Ovary (tissue), 3 donors: ENCODE measurements around the gene CPN2.

ENCODE experiments used
- CTCF ChIP-seq, 3 donors: fragments of 450-650 bp in 2 of 3; fragments of 200-600 bp in 1 of 3; IDR thresholded peaks; one replicate each; pipeline versions ENCODE4 v1.5.1 to v1.8.0; 2016 to 2022; ENCODE audit warnings: antibody characterized with exemption in 3 of 3, mild to moderate bottlenecking in 1 of 3
- EP300 ChIP-seq: sonication (generic); formaldehyde crosslinking; IDR thresholded peaks from one replicate; pipeline ENCODE4 v1.6.1; 2017; ENCODE audit warnings: antibody characterized with exemption
- donor health status: DM: no; HTN: no; CAD: no.

GRCh38 chr3:194301730-194302129 is 49.4 kb downstream of the CPN2 start:
- no peak for TF ChIP-seq CTCF (IDR thresholded peaks at IDR 0.05)
- TF ChIP-seq EP300 = no peak
